ENCODE results near the gene EDA.
"Not testable (repeated sequence)": the region's sequence is repeated elsewhere in the genome, so short reads cannot be mapped to it uniquely, and the experiment has no call there.

The EDA gene

DNA sequence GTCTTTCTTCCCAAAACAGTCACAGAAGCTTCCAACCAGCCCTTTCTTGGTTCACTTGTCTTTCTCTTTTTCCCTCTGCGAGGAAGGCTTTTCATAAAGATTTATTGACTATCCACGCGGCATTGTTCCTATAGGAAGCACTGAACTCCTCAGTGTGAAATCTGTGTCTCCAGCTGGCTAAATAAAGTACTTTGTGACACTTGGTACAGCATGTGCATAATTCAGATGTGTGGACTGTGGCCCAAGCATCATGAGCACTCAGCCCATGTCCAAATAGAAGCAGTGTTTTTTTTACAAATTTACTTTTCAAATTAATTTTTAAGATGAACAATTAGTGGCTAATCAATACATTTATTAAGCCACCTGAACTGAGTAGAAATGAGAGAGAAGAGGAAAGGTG, 146.4 kb downstream of the EDA start:
- TF ChIP-seq JUND (IDR thresholded peaks at IDR 0.05; ENCODE audit: low read depth), result no peak
- in situ Hi-C loops (cut with HindIII; ENCODE audit: low pct_unique_long_range_greater_than_20kb, low sequenced_read_pairs), result no loop called here
- no peak for DNase-seq (ENCODE audit: low read depth in 1 of 2, low spot score in 1 of 2)

GRCh38 chrX:69793260-69793935, 177.5 kb downstream of the EDA start:
- in situ Hi-C loops (cut with HindIII; ENCODE audit: low pct_unique_long_range_greater_than_20kb, low sequenced_read_pairs), result no loop called here
- TF ChIP-seq JUND (IDR thresholded peaks at IDR 0.05; ENCODE audit: low read depth), result no peak
- DNase-seq (ENCODE audit: low read depth in 1 of 2, low spot score in 1 of 2), result no peak

DNA sequence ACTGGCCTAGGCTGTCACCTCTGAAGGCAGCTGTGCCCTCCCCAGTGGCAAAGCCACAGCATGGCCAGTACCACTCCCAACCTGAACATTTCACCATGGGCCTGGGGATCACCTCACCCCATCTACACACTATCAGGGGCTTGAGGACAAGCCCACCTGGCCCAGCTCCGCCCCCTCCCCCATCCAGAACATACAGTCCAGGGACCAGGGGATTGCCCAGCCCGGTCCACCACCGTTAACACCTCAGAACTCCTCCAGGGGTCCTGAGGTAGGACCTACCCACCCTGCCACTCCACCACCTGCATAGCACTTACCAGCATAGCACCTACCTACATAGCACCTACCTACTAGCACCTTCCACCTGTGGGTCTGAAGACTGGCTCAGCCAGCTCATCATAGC, 179.8 kb downstream of the EDA start:
- no peak for DNase-seq (ENCODE audit: low read depth in 1 of 2, low spot score in 1 of 2)
- TF ChIP-seq JUND (IDR thresholded peaks at IDR 0.05; ENCODE audit: low read depth), result no peak
- in situ Hi-C loops (cut with HindIII; ENCODE audit: low pct_unique_long_range_greater_than_20kb, low sequenced_read_pairs), result no loop called here

DNA sequence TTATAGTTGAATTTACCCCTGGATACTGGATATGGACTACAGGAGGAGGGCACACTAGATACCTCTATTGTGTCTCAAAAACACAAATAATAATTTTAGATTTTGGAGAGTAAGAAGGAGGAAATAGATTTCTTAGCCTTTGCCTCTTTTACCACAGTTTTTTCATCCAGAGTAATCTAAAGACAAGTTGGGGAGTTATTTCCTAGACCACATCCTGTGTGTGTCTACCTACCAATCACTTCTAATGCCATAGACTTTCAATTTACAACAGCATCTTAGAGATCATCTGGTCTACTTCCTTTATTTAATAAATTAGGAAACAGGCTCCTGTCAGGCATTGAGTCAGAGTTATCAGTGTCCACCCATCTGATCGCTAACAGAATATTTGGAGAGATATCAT, 191.5 kb downstream of the EDA start:
- TF ChIP-seq JUND (IDR thresholded peaks at IDR 0.05; ENCODE audit: low read depth), result no peak
- no peak for DNase-seq (ENCODE audit: low read depth in 1 of 2, low spot score in 1 of 2)
- in situ Hi-C loops (cut with HindIII; ENCODE audit: low pct_unique_long_range_greater_than_20kb, low sequenced_read_pairs), result no loop called here

DNA sequence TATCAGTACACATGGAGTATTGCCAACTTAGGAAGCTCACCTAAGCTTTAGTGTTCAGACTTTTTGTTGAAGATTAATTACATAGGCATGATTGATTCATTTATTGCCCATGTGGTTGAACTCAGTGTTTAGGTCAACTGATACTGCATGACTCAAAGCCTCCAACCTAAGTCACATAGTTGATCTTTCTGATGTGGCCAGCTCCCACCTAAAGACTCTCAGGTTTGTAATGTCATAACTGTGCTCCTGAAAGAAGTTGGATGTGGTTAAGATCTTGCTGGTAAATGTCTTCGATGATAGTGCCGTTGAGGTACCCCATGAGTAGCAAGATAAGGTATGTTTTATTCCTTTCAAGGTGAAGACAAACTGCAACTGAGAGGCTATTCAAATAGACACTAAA, 192.5 kb downstream of the EDA start:
- in situ Hi-C loops (cut with HindIII; ENCODE audit: low pct_unique_long_range_greater_than_20kb, low sequenced_read_pairs), result no loop called here
- no peak for DNase-seq (ENCODE audit: low read depth in 1 of 2, low spot score in 1 of 2)
- TF ChIP-seq JUND (IDR thresholded peaks at IDR 0.05; ENCODE audit: low read depth), result no peak

DNA sequence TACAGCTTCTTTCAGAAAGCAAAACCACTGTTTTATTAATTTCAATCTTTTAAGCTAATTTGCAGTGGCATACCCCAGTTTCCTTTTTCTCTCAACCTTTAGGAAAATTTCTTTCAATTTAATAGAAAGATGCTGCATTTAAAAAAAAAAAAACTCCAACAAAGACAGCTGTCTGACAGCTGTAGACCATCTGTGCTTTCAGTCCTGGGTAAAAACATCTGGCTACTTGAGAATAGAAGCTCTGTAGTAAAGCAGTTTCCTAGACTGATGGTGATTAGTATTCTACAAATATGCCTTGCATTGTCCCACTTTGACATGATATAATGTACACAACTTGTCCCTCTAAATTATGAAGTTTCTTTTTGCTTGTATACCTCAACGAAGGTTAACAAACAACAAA, 197.8 kb downstream of the EDA start:
- DNase-seq (ENCODE audit: low read depth in 1 of 2, low spot score in 1 of 2), result no peak
- TF ChIP-seq JUND (IDR thresholded peaks at IDR 0.05; ENCODE audit: low read depth), result no peak
- in situ Hi-C loops (cut with HindIII; ENCODE audit: low pct_unique_long_range_greater_than_20kb, low sequenced_read_pairs), result no loop called here

- no peak for TF ChIP-seq JUND (IDR thresholded peaks at IDR 0.05; ENCODE audit: low read depth)
- no peak for DNase-seq (ENCODE audit: low read depth in 1 of 2, low spot score in 1 of 2)
Measured at GRCh38 chrX:69815063-69815462, 199.2 kb downstream of the EDA start.

DNA sequence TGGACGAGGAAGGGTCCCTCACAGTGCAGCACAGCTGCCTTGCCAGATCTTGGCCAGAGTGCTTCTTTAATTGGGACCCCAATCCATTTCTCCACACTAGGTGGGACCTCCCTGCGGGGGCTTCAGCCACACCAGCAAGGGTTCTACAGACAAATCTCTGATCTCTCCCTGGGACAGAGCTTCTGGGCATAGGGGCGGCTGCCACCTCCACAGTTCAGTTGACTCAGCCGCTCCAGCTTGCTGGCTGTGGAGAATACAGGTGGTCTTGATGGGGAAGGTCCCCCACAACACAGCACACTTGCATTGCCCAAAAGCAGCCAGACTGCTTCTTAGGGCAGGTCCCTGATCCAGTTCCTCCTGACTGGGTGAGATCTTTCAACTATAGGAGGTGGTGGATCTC, 199.6 kb downstream of the EDA start:
- TF ChIP-seq JUND (IDR thresholded peaks at IDR 0.05; ENCODE audit: low read depth), result no peak
- DNase-seq (ENCODE audit: low read depth in 1 of 2, low spot score in 1 of 2), result no peak
- in situ Hi-C loops (cut with HindIII; ENCODE audit: low pct_unique_long_range_greater_than_20kb, low sequenced_read_pairs), result no loop called here

More at GRCh38 chrX:69815063-69815462, 199.2 kb downstream of the EDA start:
- in situ Hi-C loops (cut with HindIII; ENCODE audit: low pct_unique_long_range_greater_than_20kb, low sequenced_read_pairs), result no loop called here

DNA sequence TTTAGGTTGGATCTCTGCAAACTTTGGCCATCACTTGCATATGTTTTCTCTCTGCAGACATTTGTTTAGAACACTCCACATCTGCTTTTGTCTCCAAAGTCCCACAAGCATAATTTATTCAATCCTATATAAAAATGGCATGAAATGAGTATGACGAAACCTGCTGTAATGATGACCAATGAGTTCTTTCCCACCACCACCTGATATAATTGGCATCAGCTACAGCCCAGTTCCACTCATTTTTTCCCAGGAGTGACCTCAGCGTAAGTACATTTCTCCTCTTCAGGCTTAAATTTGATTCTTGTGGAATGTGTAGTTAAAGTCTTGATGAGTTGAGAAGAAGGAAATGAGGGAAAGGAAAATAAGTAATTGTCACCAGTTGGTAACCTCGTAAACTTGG, 228.7 kb downstream of the EDA start:
- TF ChIP-seq JUND (IDR thresholded peaks at IDR 0.05; ENCODE audit: low read depth), result no peak
- DNase-seq (ENCODE audit: low read depth in 1 of 2, low spot score in 1 of 2), result no peak
- in situ Hi-C loops (cut with HindIII; ENCODE audit: low pct_unique_long_range_greater_than_20kb, low sequenced_read_pairs), result no loop called here

GRCh38 chrX:69859999-69860398, 244.1 kb downstream of the EDA start:
- DNase-seq (ENCODE audit: low read depth in 1 of 2, low spot score in 1 of 2); in situ Hi-C loops (cut with HindIII; ENCODE audit: low pct_unique_long_range_greater_than_20kb, low sequenced_read_pairs): not testable (repeated sequence)

DNA sequence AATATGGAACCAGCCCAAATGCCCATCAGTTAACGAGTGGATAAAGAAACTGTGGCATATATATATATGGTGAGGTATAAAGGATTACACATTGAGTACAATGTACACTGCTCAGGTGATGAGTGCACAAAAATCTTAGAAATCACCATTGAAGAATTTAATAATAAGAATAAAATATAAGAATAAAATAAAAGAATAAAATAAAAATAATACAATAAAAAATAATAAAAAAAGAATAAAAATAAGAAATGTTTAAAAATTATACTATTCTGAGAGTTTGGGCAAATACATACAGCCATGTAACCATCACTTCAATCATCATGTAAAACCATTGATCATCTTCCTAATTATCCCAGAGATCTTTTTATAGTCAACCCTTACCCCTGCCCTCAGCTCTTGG, 260.3 kb downstream of the EDA start:
- in situ Hi-C loops (cut with HindIII; ENCODE audit: low pct_unique_long_range_greater_than_20kb, low sequenced_read_pairs), result no loop called here
- no peak for DNase-seq (ENCODE audit: low read depth in 1 of 2, low spot score in 1 of 2)
- TF ChIP-seq JUND (IDR thresholded peaks at IDR 0.05; ENCODE audit: low read depth), result no peak

- DNase-seq (ENCODE audit: low read depth in 1 of 2, low spot score in 1 of 2), result no peak
- in situ Hi-C loops (cut with HindIII; ENCODE audit: low pct_unique_long_range_greater_than_20kb, low sequenced_read_pairs), result no loop called here
- TF ChIP-seq JUND (IDR thresholded peaks at IDR 0.05; ENCODE audit: low read depth), result no peak
Measured at GRCh38 chrX:69884210-69884609, 268.3 kb downstream of the EDA start.

- no peak for DNase-seq (ENCODE audit: low read depth in 1 of 2, low spot score in 1 of 2)
- in situ Hi-C loops (cut with HindIII; ENCODE audit: low pct_unique_long_range_greater_than_20kb, low sequenced_read_pairs), result no loop called here
- no peak for TF ChIP-seq JUND (IDR thresholded peaks at IDR 0.05; ENCODE audit: low read depth)
Measured at GRCh38 chrX:69896046-69896445, 280.1 kb downstream of the EDA start.

GRCh38 chrX:69900491-69900890, 284.6 kb downstream of the EDA start:
- no peak for TF ChIP-seq JUND (IDR thresholded peaks at IDR 0.05; ENCODE audit: low read depth)
- no peak for DNase-seq (ENCODE audit: low read depth in 1 of 2, low spot score in 1 of 2)
- in situ Hi-C loops (cut with HindIII; ENCODE audit: low pct_unique_long_range_greater_than_20kb, low sequenced_read_pairs), result no loop called here

All from T47D (cell line).